Activated naive CD8-positive, alpha-beta T cell (primary cell): ENCODE measurements around the gene PEAK1.

Source experiments
- H3K27ac Mint-ChIP-seq: one replicate; pipeline ENCODE4 v1.8.0; 2021; ENCODE audit warnings: mixed read lengths
- H3K27me3 Mint-ChIP-seq: one replicate; pipeline ENCODE4 v1.8.0; 2021; ENCODE audit warnings: mixed read lengths
- H3K36me3 Mint-ChIP-seq: one replicate; pipeline ENCODE4 v1.8.0; 2021; ENCODE audit warnings: mixed read lengths
- H3K4me1 Mint-ChIP-seq: one replicate; pipeline ENCODE4 v1.8.0; 2021; ENCODE audit warnings: low read depth, mixed read lengths
- H3K4me3 Mint-ChIP-seq: one replicate; pipeline ENCODE4 v1.8.0; 2021; ENCODE audit warnings: mild to moderate bottlenecking, mixed read lengths
- H3K9me3 Mint-ChIP-seq: one replicate; pipeline ENCODE4 v1.8.0; 2021; ENCODE audit warnings: low read depth, mixed read lengths

Gene PEAK1

DNA sequence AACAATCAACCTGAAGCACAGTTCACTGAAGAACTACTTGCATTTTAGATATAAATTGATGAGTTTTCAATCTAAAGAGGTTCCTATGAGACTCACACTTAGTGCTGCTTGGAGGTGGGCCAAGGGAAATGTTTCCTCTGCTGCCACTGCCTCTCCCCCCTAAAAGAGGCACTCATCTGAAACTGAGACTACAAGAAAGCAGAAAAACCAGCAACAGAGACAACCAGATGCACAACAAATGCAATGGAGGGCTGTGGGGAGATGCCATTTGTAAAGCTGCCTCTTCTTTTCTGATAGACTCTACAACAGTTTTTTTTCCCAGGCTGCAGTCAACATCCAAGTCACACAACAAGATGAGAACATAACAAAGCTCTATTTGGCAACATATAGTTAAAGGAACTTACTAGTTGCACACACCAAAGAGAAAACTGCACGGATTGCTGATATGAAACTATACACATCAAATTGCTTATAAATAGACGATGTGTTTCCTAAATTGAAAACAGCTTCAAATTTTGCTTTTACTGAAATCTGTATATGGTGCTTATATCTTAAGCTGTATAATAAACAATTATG lies 360.0 kb downstream of the PEAK1 start:
- no peaks in the 10 kb centered on the region for H3K9me3 Mint-ChIP-seq
- peak overlapping the region; percentile 17 for H3K27ac Mint-ChIP-seq
- H3K27me3 Mint-ChIP-seq = no peaks in the 10 kb centered on the region
- H3K4me3 Mint-ChIP-seq = peak overlapping the region; percentile 2
- no peaks in the 10 kb centered on the region for H3K36me3 Mint-ChIP-seq
- H3K4me1 Mint-ChIP-seq = peaks cover 56% of the 10 kb centered on the region

DNA sequence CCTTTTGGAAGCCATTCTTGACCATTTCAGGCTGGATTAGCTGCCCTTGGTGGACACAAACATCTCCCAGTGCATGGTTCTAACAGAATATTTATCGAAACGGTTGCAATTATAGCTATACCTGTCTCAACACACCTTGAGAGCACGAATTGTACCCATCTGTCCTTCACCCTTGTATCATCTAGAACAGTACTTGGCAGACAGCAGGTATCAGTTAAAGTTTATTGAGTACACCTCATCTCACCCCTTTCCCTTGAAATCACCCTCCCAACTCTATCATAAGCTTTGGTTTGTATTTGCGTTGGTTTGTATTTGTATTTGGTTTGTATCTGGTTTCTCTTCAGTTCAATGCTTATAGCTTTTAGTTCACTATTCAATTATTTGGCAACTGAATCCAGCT lies 361.4 kb downstream of the PEAK1 start:
- H3K27me3 Mint-ChIP-seq = no peaks in the 10 kb centered on the region
- H3K4me1 Mint-ChIP-seq = peaks cover 45% of the 10 kb centered on the region
- H3K27ac Mint-ChIP-seq = no peak overlapping the region
- no peaks in the 10 kb centered on the region for H3K36me3 Mint-ChIP-seq
- no peak overlapping the region for H3K4me3 Mint-ChIP-seq
- no peaks in the 10 kb centered on the region for H3K9me3 Mint-ChIP-seq

GRCh38 chr15:77057685-77058084 lies 362.2 kb downstream of the PEAK1 start:
- H3K36me3 Mint-ChIP-seq = no peaks in the 10 kb centered on the region
- H3K27ac Mint-ChIP-seq = peak overlapping the region; percentile 11
- H3K4me3 Mint-ChIP-seq = no peak overlapping the region
- no peaks in the 10 kb centered on the region for H3K9me3 Mint-ChIP-seq
- H3K4me1 Mint-ChIP-seq = peaks cover 41% of the 10 kb centered on the region
- no peaks in the 10 kb centered on the region for H3K27me3 Mint-ChIP-seq

DNA sequence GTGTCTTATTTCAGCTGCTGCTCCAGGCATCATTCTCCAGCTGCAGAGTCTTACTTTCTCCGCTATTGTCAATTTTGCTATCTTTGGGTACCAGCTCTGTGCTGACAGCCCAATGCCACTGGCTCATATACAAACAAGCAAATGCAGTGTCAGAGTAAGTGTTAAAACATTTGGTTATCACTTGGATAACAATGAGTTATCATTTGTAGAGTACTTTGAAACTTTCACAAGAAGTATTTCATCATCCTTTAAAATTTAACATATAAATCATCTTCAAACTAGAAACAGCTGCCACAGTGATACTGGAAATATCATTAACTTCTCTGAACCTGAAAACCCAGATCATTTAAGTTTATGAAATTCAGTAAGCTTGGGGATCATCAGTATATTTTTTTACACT lies 362.8 kb downstream of the PEAK1 start:
- no peaks in the 10 kb centered on the region for H3K36me3 Mint-ChIP-seq
- peaks cover 40% of the 10 kb centered on the region for H3K4me1 Mint-ChIP-seq
- no peak overlapping the region for H3K27ac Mint-ChIP-seq
- no peak overlapping the region for H3K4me3 Mint-ChIP-seq
- H3K27me3 Mint-ChIP-seq = no peaks in the 10 kb centered on the region
- no peaks in the 10 kb centered on the region for H3K9me3 Mint-ChIP-seq

GRCh38 chr15:77053709-77054108 lies 366.2 kb downstream of the PEAK1 start:
- H3K27me3 Mint-ChIP-seq = no peaks in the 10 kb centered on the region
- no peaks in the 10 kb centered on the region for H3K9me3 Mint-ChIP-seq
- peaks cover 18% of the 10 kb centered on the region for H3K4me1 Mint-ChIP-seq
- no peak overlapping the region for H3K4me3 Mint-ChIP-seq
- H3K36me3 Mint-ChIP-seq = no peaks in the 10 kb centered on the region
- H3K27ac Mint-ChIP-seq = no peak overlapping the region

GRCh38 chr15:77052556-77052955 lies 367.3 kb downstream of the PEAK1 start:
- Mint-ChIP-seq H3K36me3 (no peaks in the 10 kb centered on the region), H3K4me1 (peaks cover 7% of the 10 kb centered on the region), H3K4me3 (no peak overlapping the region), H3K9me3 (no peaks in the 10 kb centered on the region), H3K27ac (no peak overlapping the region), H3K27me3 (no peaks in the 10 kb centered on the region)
